GM23338 (cell line): Measurements from ENCODE around the gene ECE2. TPM values are rescaled to one million over a fixed set of nuclear protein-coding genes. Genes with fewer than 3 reads are reported as not detected.

Source experiments
- ATAC-seq: fragments of 200-7000 bp; cut with Tn5 transposase; 3 replicates; pipeline ENCODE4 v1.9.1; 2020
- DNase-seq: peaks from one replicate; pipeline ENCODE4 v3.0.0-alpha.2; 2015; ENCODE audit warnings: low spot score
- H2AFZ ChIP-seq: fragments of 200-600 bp; sonication (generic); 2 replicates; pipeline ENCODE4 v1.8.0; 2016; ENCODE audit warnings: antibody characterized with exemption, mild to moderate bottlenecking, moderate library complexity
- H3F3A ChIP-seq: fragments of 200-600 bp; sonication (generic); replicated peaks from 2 replicates; pipeline ENCODE4 v1.8.0; 2017; ENCODE audit warnings: antibody characterized with exemption, mixed run types, low read depth
- H3K27ac ChIP-seq: fragments of 200-600 bp; sonication (generic); 2 replicates; pipeline ENCODE4 v1.6.1; 2016; ENCODE audit warnings: low read depth
- H3K27me3 ChIP-seq: fragments of 200-600 bp; sonication (generic); 2 replicates; pipeline ENCODE4 v1.8.0; 2016; ENCODE audit warnings: mild to moderate bottlenecking, mixed run types, moderate library complexity; ENCODE audit not compliant: insufficient read depth
- H3K36me3 ChIP-seq: fragments of 200-600 bp; sonication (generic); 2 replicates; pipeline ENCODE4 v1.8.0; 2016; ENCODE audit warnings: mild to moderate bottlenecking; ENCODE audit not compliant: insufficient read depth
- H3K4me1 ChIP-seq: fragments of 200-600 bp; sonication (generic); 2 replicates; pipeline ENCODE4 v1.8.0; 2016; ENCODE audit warnings: mild to moderate bottlenecking, moderate library complexity; ENCODE audit not compliant: insufficient read depth
- H3K4me2 ChIP-seq: fragments of 200-600 bp; sonication (generic); 2 replicates; pipeline ENCODE4 v1.7.1; 2017; ENCODE audit warnings: mixed run types
- H3K4me3 ChIP-seq: fragments of 200-600 bp; sonication (generic); 2 replicates; pipeline ENCODE4 v1.6.1; 2016; ENCODE audit warnings: mixed run types
- H3K79me2 ChIP-seq: fragments of 200-600 bp; sonication (generic); replicated peaks from 2 replicates; pipeline ENCODE4 v1.8.0; 2017; ENCODE audit warnings: mild to moderate bottlenecking; ENCODE audit not compliant: insufficient read depth
- H3K9me2 ChIP-seq: fragments of 200-600 bp; sonication (generic); 2 replicates; pipeline ENCODE4 v1.8.0; 2017; ENCODE audit not compliant: insufficient read depth
- H4K20me1 ChIP-seq: fragments of 200-600 bp; sonication (generic); replicated peaks from 2 replicates; pipeline ENCODE4 v1.8.0; 2017; ENCODE audit warnings: mild to moderate bottlenecking; ENCODE audit not compliant: insufficient read depth
- H3K27ac Mint-ChIP-seq: 2 replicates; pipeline ENCODE4 v1.8.0; 2020; ENCODE audit warnings: inconsistent platforms, mild to moderate bottlenecking, moderate library complexity, mixed read lengths
- H3K27me3 Mint-ChIP-seq: 3 replicates; pipeline ENCODE4 v1.8.0; 2022; ENCODE audit warnings: low read depth, mild to moderate bottlenecking, moderate library complexity, mixed read lengths, inconsistent platforms; ENCODE audit not compliant: insufficient read depth, poor library complexity
- H3K36me3 Mint-ChIP-seq: 3 replicates; pipeline ENCODE4 v1.8.0; 2021; ENCODE audit warnings: low read depth, mild to moderate bottlenecking, inconsistent platforms, moderate library complexity, mixed read lengths
- H3K4me1 Mint-ChIP-seq: 3 replicates; pipeline ENCODE4 v1.8.0; 2020; ENCODE audit warnings: mild to moderate bottlenecking, inconsistent platforms, mixed read lengths
- H3K4me3 Mint-ChIP-seq: 3 replicates; pipeline ENCODE4 v1.8.0; 2021; ENCODE audit warnings: moderate library complexity, mild to moderate bottlenecking, inconsistent platforms, mixed read lengths
- H3K9me3 Mint-ChIP-seq: 3 replicates; pipeline ENCODE4 v1.8.0; 2020; ENCODE audit warnings: moderate library complexity, mild to moderate bottlenecking, inconsistent platforms, mixed read lengths
- CREB1 ChIP-seq: fragments of 250-450 bp; sonication (Bioruptor Pico); IDR thresholded peaks from 2 replicates; pipeline ENCODE4 v1.5.0; 2020; ENCODE audit warnings: low read depth, mild to moderate bottlenecking, moderate library complexity
- EZH2 ChIP-seq: fragments of 200-600 bp; sonication (generic); IDR thresholded peaks from one replicate; pipeline ENCODE4 v1.8.0; 2017; ENCODE audit warnings: antibody characterized with exemption, mild to moderate bottlenecking, low read depth; ENCODE audit not compliant: unreplicated experiment
- EZH2phosphoT487 ChIP-seq: fragments of 200-600 bp; sonication (generic); IDR thresholded peaks from one replicate; pipeline ENCODE4 v1.8.1; 2018; ENCODE audit warnings: antibody characterized with exemption; ENCODE audit not compliant: unreplicated experiment
- JUNB ChIP-seq: IDR thresholded peaks from one replicate; pipeline ENCODE4 v1.6.1; 2016; ENCODE audit warnings: antibody characterized with exemption; ENCODE audit not compliant: unreplicated experiment
- NANOG ChIP-seq: IDR thresholded peaks from 2 replicates; pipeline ENCODE4 v1.6.1; 2016; ENCODE audit warnings: antibody characterized with exemption, borderline replicate concordance
- POLR2AphosphoS5 ChIP-seq: IDR thresholded peaks from 2 replicates; pipeline ENCODE4 v1.6.1; 2016; ENCODE audit warnings: antibody characterized with exemption, low read depth
- REST ChIP-seq: IDR thresholded peaks from one replicate; pipeline ENCODE4 v1.6.1; 2018; ENCODE audit warnings: antibody characterized with exemption; ENCODE audit not compliant: unreplicated experiment
- STAT1 ChIP-seq: IDR thresholded peaks from one replicate; pipeline ENCODE4 v1.6.1; 2016; ENCODE audit warnings: antibody characterized with exemption; ENCODE audit not compliant: unreplicated experiment
- ZNF114 ChIP-seq: fragments of 250-450 bp; sonication (Bioruptor Pico); IDR thresholded peaks from 2 replicates; pipeline ENCODE4 v1.5.0; 2020; ENCODE audit warnings: mild to moderate bottlenecking, moderate library complexity
- ZNF331 ChIP-seq: fragments of 250-450 bp; sonication (Bioruptor Pico); IDR thresholded peaks from 2 replicates; pipeline ENCODE4 v1.5.0; 2020; ENCODE audit warnings: low read depth, mild to moderate bottlenecking, moderate library complexity
- ZNF462 ChIP-seq: fragments of 250-450 bp; sonication (Bioruptor Pico); IDR thresholded peaks from 2 replicates; pipeline ENCODE4 v1.5.0; 2020; ENCODE audit warnings: mild to moderate bottlenecking, moderate library complexity
- polyA plus RNA-seq: library from polyadenylated mRNA; unstranded; fragments of >200 nt; fragmentation: Nextera tagmentation; extraction: Ambion mirVana; gene quantifications from 2 replicates; pipeline ENCODE4 v1.2.1, GENCODE V29; 2016
- total RNA-seq: library from RNA; depleted of rRNA; stranded (reverse); fragments of >200 nt; shearing (Covaris generic); gene quantifications from 2 replicates; pipeline ENCODE4 v1.2.3, GENCODE V29; 2014
- TF ChIP-seq, protein P1 (sequence below): IDR thresholded peaks from 2 replicates; pipeline ENCODE4 v1.6.1; 2016; ENCODE audit warnings: antibody characterized with exemption
- TF ChIP-seq, protein P2 (sequence below), 2 experiments: fragments of 200-600 bp in 1 of 2; sonication (generic) in 1 of 2; conservative IDR thresholded peaks; 2 replicates each; pipeline versions ENCODE4 v1.5.1 to v1.6.1; 2016 to 2017; ENCODE audit warnings: antibody characterized with exemption in 2 of 2, low read depth in 2 of 2, mild to moderate bottlenecking in 2 of 2, moderate library complexity in 1 of 2

ECE2 gene
- total and polyA plus RNA-seq, 2 experiments from 2014 or later, result 0.24 to 0.48 TPM

- no peak overlapping the region for H3K27ac ChIP-seq
- ATAC-seq (no peak), DNase-seq (no peak)
- H3F3A ChIP-seq, result peaks cover 15% of the 10 kb centered on the region
- H3K36me3 ChIP-seq, result no peaks in the 10 kb centered on the region
- H3K4me2 ChIP-seq, result no peak overlapping the region; the same call in 1 of the 2 replicates
- H3K36me3 Mint-ChIP-seq, result peaks cover 8% of the 10 kb centered on the region; the same call in 1 of the 3 replicates
- H3K4me3 Mint-ChIP-seq, result peak overlapping the region; percentile 65; the same call in 2 of the 3 replicates
- no peaks in the 10 kb centered on the region for H3K79me2 ChIP-seq
- H4K20me1 ChIP-seq, result peaks cover 24% of the 10 kb centered on the region
- H3K4me1 Mint-ChIP-seq, result peaks cover 14% of the 10 kb centered on the region
- peaks cover 3% of the 10 kb centered on the region; the same call in 1 of the 2 replicates for H3K4me1 ChIP-seq
- peaks cover 61% of the 10 kb centered on the region for H3K27me3 ChIP-seq
- H3K27me3 Mint-ChIP-seq, result peaks cover 55% of the 10 kb centered on the region
- H3K9me3 Mint-ChIP-seq, result no peaks in the 10 kb centered on the region; the same call in 1 of the 3 replicates
- TF ChIP-seq ZNF114 (CRISPR knock-in tag) (no peak), CREB1 (CRISPR knock-in tag) (no peak), ZNF331 (no peak), EZH2phosphoT487 (no peak), JUNB (no peak), NANOG (no peak), REST (no peak), ZNF462 (CRISPR knock-in tag) (no peak), EZH2 (no peak), STAT1 (no peak), POLR2AphosphoS5 (no peak)
- TF ChIP-seq, protein P1, sequence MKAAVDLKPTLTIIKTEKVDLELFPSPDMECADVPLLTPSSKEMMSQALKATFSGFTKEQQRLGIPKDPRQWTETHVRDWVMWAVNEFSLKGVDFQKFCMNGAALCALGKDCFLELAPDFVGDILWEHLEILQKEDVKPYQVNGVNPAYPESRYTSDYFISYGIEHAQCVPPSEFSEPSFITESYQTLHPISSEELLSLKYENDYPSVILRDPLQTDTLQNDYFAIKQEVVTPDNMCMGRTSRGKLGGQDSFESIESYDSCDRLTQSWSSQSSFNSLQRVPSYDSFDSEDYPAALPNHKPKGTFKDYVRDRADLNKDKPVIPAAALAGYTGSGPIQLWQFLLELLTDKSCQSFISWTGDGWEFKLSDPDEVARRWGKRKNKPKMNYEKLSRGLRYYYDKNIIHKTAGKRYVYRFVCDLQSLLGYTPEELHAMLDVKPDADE, result no peak
- TF ChIP-seq, protein P2, sequence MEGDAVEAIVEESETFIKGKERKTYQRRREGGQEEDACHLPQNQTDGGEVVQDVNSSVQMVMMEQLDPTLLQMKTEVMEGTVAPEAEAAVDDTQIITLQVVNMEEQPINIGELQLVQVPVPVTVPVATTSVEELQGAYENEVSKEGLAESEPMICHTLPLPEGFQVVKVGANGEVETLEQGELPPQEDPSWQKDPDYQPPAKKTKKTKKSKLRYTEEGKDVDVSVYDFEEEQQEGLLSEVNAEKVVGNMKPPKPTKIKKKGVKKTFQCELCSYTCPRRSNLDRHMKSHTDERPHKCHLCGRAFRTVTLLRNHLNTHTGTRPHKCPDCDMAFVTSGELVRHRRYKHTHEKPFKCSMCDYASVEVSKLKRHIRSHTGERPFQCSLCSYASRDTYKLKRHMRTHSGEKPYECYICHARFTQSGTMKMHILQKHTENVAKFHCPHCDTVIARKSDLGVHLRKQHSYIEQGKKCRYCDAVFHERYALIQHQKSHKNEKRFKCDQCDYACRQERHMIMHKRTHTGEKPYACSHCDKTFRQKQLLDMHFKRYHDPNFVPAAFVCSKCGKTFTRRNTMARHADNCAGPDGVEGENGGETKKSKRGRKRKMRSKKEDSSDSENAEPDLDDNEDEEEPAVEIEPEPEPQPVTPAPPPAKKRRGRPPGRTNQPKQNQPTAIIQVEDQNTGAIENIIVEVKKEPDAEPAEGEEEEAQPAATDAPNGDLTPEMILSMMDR (conservative IDR thresholded peaks at IDR 0.05; ENCODE audit: low read depth in 2 of 2), result no peak
- H3K4me3 ChIP-seq, result no peak overlapping the region
- no peak overlapping the region for H2AFZ ChIP-seq
- no peak overlapping the region for H3K27ac Mint-ChIP-seq
- no peaks in the 10 kb centered on the region for H3K9me2 ChIP-seq
Observed at GRCh38 chr3:184258926-184259325, 16.9 kb upstream of the ECE2 start.
